ENCODE results near the gene MIEF2.

The MIEF2 gene

GRCh38 chr17:18256776-18257175 lies 3.7 kb upstream of the MIEF2 start:
- no peak for DNase-seq (ENCODE audit: low read depth)

GRCh38 chr17:18257268-18257981 lies 3.0 kb upstream of the MIEF2 start:
- no peak for DNase-seq (ENCODE audit: low read depth)

DNA sequence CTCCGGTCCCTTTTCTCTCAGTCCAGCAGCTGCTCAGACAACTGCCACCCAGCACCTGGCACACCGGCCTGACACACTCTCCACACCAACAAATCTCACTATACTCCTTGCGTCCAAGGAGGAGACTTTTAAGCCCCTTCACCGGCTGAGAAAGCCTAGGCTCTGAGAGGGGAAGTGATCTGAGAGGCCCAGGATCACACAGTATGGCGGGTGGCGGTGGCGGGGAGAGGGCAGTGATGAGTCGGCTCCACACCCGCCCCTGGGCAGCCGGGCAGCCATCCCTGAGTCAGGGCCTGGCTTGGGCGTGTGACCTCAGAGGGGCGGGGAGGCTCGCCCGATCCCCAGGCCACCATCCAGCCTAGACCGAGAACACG lies 2.5 kb upstream of the MIEF2 start:
- DNase-seq (ENCODE audit: low read depth) = peak; percentile 28

DNA sequence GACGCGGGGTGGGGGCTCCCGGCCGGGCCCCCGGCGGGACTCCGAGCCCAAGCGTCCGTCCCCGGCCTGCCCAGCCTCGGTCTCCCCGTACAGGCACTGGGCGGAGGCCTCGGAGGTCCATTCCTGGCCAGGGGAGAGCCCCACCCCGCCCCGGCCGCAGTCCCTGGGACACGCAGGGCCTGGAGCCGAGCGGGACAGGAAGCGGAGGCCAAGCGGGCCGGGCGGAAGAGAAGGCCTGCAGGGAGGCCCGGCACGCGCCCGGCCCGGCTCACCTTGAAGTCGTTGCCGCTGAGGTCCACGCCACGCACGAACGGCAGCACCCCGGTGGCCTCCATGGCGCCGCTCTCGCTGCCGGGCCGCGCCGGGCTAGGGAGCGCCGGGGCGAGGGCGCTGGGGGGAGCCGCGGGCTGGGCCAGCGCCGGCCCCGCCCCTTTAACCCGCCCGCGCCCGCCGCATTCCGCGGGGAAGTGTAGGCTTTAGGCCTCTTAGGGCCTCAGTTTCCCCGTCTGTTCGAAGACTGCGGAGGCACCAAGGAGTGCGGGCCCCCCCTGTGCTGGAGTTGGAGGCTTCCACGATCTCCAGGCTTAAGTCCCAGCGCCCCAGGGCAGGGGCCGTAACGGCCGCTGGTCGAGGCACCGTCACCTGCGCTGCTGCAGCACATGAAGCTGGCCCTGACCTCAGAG lies 2.0 kb upstream of the MIEF2 start, which contains the start of gene FLII:
FLII (minus strand) TSS at position 383 of the 683 bp plus-strand sequence; CDS start at position 335, 48 bp downstream.
- peak; percentile 38 for DNase-seq (ENCODE audit: low read depth)

GRCh38 chr17:18259621-18260331 lies 686 bp upstream of the MIEF2 start:
- no peak for DNase-seq (ENCODE audit: low read depth)

DNA sequence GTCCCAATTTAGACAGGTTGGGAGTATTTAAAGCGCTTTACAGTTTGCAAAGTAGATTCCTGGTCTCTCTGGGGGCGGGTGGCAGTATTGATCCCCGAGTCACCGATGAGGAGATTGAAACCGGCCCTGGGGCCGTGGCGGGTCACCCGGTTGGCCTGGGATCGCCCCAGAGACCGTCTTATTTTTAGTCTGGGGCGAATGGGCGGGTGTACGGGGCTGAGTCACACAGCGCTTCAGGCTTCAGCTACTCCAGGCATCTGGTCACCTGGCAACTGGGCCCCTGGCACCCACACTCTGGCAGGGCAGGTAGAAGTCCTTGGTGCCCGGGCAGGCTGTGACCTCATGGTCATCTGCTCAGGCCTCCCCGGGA lies 669 bp downstream of the MIEF2 start:
- DNase-seq (ENCODE audit: low read depth) = no peak

DNA sequence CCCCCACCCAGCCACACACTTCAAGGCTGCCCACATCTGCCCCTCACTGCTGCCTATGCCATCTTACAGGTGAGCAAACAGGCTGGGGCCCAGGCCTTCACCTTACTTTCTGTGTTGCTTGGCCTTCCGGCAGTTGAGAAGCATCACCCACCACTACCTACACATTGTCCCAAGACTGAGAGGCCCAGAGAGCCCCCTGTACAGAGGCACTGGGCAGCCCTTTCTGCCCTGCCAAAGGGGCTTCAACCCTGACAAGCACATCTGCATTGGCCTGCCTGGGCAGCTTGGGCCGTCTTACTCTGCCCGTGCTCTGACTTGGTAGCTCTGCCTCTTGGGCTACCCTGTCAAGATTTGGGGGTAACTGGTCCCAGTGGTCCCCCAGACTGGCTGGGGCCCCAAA lies 1.2 kb downstream of the MIEF2 start:
- no peak for DNase-seq (ENCODE audit: low read depth)

DNA sequence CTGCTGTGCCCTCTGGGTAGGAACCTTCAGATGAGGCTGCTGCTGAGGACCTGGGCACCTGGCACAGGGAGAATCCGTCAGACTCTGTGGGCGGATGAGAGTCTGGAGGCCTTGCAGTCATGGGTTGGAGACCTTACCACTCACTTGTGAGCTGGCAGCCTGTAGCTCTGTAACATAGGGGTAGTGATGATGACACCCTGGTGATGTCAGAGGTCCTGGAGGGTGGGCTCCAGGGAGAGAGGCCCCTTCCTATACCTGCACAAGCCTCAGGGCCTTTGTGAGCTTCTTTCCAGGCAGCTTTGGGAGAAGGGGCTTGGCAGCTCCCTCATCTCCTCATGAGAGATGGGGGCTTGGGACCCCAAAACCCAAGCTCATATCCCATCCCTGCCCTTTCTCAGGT lies 1.6 kb downstream of the MIEF2 start:
- DNase-seq (ENCODE audit: low read depth) = no peak

DNA sequence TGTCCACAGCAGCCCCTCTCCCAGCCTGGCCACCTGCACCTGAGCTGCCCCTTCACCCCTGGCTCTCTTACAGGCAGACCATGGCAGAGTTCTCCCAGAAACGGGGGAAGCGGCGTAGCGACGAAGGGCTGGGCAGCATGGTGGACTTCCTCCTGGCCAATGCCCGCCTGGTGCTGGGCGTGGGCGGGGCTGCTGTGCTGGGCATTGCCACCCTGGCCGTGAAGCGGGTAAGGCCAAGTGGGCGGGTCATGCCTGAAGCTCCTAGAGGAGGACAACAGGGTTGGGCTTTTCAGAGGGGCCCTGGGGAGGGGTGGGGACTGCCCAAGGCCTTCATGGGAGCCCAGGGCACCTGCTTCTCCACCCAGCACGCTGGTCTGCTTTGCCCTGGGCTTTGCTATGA lies 2.2 kb downstream of the MIEF2 start:
- DNase-seq (ENCODE audit: low read depth) = no peak

DNA sequence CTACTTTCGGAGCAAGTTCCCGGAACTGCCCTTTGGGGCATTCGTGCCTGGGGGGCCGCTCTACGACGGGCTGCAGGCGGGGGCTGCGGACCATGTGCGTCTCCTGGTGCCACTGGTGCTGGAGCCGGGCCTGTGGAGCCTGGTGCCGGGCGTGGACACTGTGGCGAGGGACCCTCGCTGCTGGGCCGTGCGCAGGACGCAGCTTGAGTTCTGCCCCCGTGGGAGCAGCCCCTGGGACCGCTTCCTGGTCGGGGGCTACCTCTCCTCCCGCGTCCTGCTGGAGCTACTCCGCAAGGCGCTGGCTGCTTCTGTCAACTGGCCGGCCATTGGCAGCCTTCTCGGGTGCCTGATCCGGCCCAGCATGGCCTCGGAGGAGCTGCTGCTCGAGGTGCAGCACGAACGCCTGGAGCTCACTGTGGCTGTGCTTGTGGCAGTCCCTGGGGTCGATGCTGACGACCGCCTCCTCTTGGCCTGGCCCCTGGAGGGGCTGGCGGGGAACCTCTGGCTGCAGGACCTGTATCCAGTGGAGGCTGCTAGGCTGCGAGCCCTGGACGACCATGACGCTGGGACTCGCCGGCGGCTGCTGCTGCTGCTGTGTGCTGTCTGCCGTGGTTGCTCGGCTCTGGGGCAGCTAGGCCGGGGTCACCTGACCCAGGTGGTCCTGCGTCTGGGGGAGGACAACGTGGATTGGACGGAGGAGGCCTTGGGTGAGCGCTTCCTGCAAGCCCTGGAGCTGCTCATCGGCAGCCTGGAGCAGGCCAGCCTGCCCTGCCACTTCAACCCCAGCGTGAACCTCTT lies 3.6 kb downstream of the MIEF2 start:
- no peak for DNase-seq (ENCODE audit: low read depth)

DNA sequence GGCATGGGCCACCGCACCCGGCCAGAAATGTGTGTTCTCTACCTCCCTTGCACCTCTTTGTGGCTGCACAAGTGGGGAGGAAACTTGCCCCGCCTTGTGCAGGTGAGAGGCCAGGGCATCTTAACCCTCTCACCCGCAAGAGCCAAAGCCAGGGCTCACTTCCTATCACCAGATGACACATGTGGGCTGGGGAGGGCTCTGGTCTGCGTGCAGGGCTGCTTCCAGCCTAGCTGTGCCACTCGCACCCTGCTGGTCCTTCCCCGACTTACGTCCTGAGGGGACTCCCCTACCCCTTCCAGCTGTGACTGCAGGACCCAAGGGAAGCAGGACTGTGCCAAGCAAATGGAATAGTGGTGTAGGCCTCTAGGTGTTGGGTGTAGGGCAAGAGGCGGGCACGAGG lies 6.9 kb downstream of the MIEF2 start:
- DNase-seq (ENCODE audit: low read depth) = no peak

- DNase-seq (ENCODE audit: low read depth) = no peak
These were observed 7.7 kb downstream of the MIEF2 start for GRCh38 chr17:18267927-18268711.

GRCh38 chr17:18270046-18270931 lies 9.8 kb downstream of the MIEF2 start:
- no peak for DNase-seq (ENCODE audit: low read depth)

DNA sequence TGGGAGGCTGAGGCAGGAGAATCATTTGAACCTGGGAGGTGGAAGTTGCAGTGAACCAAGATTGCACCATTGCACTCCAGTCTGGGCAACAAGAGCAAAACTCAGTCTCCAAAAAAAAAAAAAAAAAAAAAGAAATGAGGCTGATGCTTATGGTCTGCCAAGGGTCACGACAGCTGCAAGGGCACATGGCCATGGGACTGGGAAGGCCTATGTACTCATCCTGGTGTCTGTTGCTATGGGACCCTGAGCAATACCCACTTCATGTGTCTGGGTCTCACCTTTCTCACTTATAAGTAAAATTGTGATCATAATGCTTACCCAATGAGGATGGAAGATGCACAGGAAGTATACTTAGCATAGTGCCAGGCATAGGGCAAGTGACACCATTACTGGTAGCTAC lies 16.6 kb downstream of the MIEF2 start:
- no peak for DNase-seq (ENCODE audit: low read depth)

DNA sequence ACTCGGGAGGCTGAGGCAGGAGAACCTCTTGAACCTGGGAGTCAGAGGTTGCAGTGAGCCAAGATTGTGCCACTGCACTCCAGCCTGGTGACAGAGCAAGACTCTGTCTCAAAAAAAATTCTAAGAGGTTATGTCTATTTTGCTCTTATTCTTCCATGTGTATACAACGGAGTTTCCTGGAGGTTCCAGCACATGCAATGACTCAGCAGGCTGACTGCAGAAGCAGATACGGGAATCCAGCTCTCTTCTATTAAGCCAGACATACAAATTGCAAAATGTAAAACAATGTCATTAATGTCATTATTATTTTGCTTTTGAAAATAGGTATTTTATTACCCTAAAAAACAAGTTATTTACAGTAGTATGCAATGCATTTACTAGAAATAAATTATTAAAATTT lies 18.4 kb downstream of the MIEF2 start:
- no peak for DNase-seq (ENCODE audit: low read depth)

DNA sequence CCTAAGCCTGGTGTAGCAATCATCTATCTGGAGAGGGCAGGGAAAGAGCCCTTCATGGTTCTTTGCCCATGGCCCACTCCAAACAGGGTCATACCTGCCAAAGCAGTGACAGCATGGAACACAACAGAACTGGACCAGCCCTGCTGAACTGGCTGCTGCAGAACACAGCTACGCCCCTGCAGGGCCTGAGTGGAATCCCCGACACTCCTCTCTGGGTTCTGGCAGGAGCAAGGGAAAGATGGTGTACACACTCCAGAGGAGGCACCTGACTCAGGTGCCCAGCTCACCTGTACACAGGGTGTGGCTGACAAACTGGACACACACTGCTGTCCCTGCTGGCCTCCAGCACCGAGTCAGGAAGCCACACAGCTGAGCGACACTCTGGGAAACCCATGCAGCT lies 19.8 kb downstream of the MIEF2 start:
- DNase-seq (ENCODE audit: low read depth) = no peak

DNA sequence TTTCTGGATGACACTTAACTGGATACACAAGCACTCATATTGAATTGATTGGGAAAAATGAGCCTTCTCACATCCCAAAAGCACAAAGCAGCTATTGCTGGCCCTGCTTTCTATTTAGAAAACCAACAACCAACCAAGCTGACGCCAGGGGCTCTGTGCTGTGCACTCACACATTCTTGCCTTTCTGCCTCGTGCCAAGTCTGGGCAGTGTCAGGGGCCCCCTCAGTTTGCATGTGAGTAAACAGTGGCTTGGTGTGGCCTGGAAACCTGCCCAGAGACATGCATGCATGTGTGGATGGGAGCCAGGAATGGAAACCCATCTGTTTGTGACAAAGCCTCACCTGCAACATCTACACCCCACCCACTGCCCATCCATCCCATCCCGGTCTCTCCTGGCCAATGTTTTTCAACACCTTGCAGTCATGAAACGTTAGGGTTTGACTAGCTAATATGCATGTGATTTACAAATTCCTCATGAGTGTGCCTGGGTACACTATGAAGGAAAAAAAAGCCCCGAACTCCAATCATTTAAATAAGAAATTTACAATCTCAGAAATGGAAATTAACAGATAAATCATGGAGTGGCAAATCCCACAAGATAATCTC lies 20.4 kb downstream of the MIEF2 start:
- no peak for DNase-seq (ENCODE audit: low read depth)

- DNase-seq (ENCODE audit: low read depth) = no peak
These were observed 21.3 kb downstream of the MIEF2 start for GRCh38 chr17:18281788-18282187.

- no peak for DNase-seq (ENCODE audit: low read depth)
These were observed 24.8 kb downstream of the MIEF2 start for GRCh38 chr17:18285296-18285695.
